HG03135 (cell line): Measurements from ENCODE around the gene SIGLEC10.
"Not testable (repeated sequence)": the region's sequence is repeated elsewhere in the genome, so short reads cannot be mapped to it uniquely, and the experiment has no call there.

Source experiments
- ATAC-seq: cut with Tn5 transposase; IDR thresholded peaks from one replicate; pipeline ENCODE4 v1.9.1; 2021; ENCODE audit warnings: mild to moderate bottlenecking, moderate library complexity; ENCODE audit not compliant: unreplicated experiment

SIGLEC10 gene

GRCh38 chr19:51397453-51397852 is 20.0 kb downstream of the SIGLEC10 start:
- not testable (repeated sequence) for ATAC-seq

- ATAC-seq, result no peak
Observed at GRCh38 chr19:51396175-51396574, 21.3 kb downstream of the SIGLEC10 start.

GRCh38 chr19:51394050-51394836 is 23.2 kb downstream of the SIGLEC10 start:
- ATAC-seq, result peak; percentile 85

- no peak for ATAC-seq
Observed at GRCh38 chr19:51392701-51393100, 24.7 kb downstream of the SIGLEC10 start.

GRCh38 chr19:51391073-51391611 is 26.3 kb downstream of the SIGLEC10 start:
- no peak for ATAC-seq

GRCh38 chr19:51389143-51389542 is 28.3 kb downstream of the SIGLEC10 start:
- ATAC-seq, result no peak

GRCh38 chr19:51387924-51388389 is 29.5 kb downstream of the SIGLEC10 start, which contains the start of gene LIM2:
LIM2 (minus strand) TSS chr19:51387974; CDS start chr19:51387443, 531 bp downstream.
- ATAC-seq, result no peak

- ATAC-seq, result no peak
Observed at GRCh38 chr19:51386882-51387520, 30.4 kb downstream of the SIGLEC10 start.

- no peak for ATAC-seq
Observed at GRCh38 chr19:51382004-51382403, 35.4 kb downstream of the SIGLEC10 start.

GRCh38 chr19:51380379-51380778 is 37.1 kb downstream of the SIGLEC10 start:
- no peak for ATAC-seq

- ATAC-seq, result no peak
Observed at GRCh38 chr19:51377422-51377821, 40.0 kb downstream of the SIGLEC10 start.

GRCh38 chr19:51375504-51376221 is 41.8 kb downstream of the SIGLEC10 start:
- ATAC-seq, result no peak

GRCh38 chr19:51372649-51373504 is 44.6 kb downstream of the SIGLEC10 start, which contains the start of gene NKG7:
NKG7 (minus strand) TSS chr19:51372654; CDS start chr19:51372535, 119 bp downstream.
- ATAC-seq, result peak; percentile 40

- ATAC-seq, result no peak
Observed at GRCh38 chr19:51372021-51372648, 45.3 kb downstream of the SIGLEC10 start.

GRCh38 chr19:51371186-51371690 is 46.2 kb downstream of the SIGLEC10 start:
- ATAC-seq, result no peak

GRCh38 chr19:51370230-51370629 is 47.2 kb downstream of the SIGLEC10 start:
- ATAC-seq, result no peak

GRCh38 chr19:51368366-51369282 is 48.8 kb downstream of the SIGLEC10 start, which contains the start of gene CLDND2:
CLDND2 (minus strand) TSS chr19:51369003; CDS start chr19:51368577, 426 bp downstream.
- ATAC-seq, result no peak
